Loucy (cell line): Measurements from ENCODE around the gene LRRC57.

Experiments used
- EZH2phosphoT487 ChIP-seq: fragments of 200-600 bp; IDR thresholded peaks from 2 replicates; pipeline ENCODE4 v1.6.1; 2018; ENCODE audit warnings: antibody characterized with exemption, mild to moderate bottlenecking, moderate library complexity, borderline replicate concordance
- TF ChIP-seq, protein P1 (sequence below): fragments of 200-600 bp; sonication (generic); conservative IDR thresholded peaks from 2 replicates; pipeline ENCODE4 v1.5.1; 2014; ENCODE audit warnings: mild to moderate bottlenecking, antibody characterized with exemption, low read length

GRCh38 chr15:42511007-42511391 lies 37.6 kb downstream of the LRRC57 start:
- TF ChIP-seq, protein P1, sequence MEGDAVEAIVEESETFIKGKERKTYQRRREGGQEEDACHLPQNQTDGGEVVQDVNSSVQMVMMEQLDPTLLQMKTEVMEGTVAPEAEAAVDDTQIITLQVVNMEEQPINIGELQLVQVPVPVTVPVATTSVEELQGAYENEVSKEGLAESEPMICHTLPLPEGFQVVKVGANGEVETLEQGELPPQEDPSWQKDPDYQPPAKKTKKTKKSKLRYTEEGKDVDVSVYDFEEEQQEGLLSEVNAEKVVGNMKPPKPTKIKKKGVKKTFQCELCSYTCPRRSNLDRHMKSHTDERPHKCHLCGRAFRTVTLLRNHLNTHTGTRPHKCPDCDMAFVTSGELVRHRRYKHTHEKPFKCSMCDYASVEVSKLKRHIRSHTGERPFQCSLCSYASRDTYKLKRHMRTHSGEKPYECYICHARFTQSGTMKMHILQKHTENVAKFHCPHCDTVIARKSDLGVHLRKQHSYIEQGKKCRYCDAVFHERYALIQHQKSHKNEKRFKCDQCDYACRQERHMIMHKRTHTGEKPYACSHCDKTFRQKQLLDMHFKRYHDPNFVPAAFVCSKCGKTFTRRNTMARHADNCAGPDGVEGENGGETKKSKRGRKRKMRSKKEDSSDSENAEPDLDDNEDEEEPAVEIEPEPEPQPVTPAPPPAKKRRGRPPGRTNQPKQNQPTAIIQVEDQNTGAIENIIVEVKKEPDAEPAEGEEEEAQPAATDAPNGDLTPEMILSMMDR, result no peak
- TF ChIP-seq EZH2phosphoT487, result no peak
